WI38 (cell line): ENCODE measurements around the gene IER5L.
"Not testable (repeated sequence)": the region's sequence is repeated elsewhere in the genome, so short reads cannot be mapped to it uniquely, and the experiment has no call there.

Experiments used
- H3K4me3 ChIP-seq: 2 replicates; pipeline ENCODE4 v1.5.1; 2011; ENCODE audit warnings: low read depth, mild to moderate bottlenecking, control low read depth, low read length
- CTCF ChIP-seq: IDR thresholded peaks from 2 replicates; pipeline ENCODE4 v1.5.1; 2012; ENCODE audit warnings: low read depth, mild to moderate bottlenecking, control low read depth, low read length

Gene IER5L

GRCh38 chr9:129197978-129198318 lies 19.9 kb upstream of the IER5L start:
- H3K4me3 ChIP-seq, result no peak overlapping the region
- no peak for TF ChIP-seq CTCF

- H3K4me3 ChIP-seq, result not testable (repeated sequence)
These were observed 19.0 kb upstream of the IER5L start for GRCh38 chr9:129197045-129197444.

- TF ChIP-seq CTCF, result no peak
- H3K4me3 ChIP-seq, result no peak overlapping the region
These were observed 17.5 kb upstream of the IER5L start for GRCh38 chr9:129195606-129196005.

GRCh38 chr9:129194221-129194620 lies 16.2 kb upstream of the IER5L start:
- no peak for TF ChIP-seq CTCF
- H3K4me3 ChIP-seq, result no peak overlapping the region

GRCh38 chr9:129193655-129194054 lies 15.6 kb upstream of the IER5L start:
- H3K4me3 ChIP-seq, result no peak overlapping the region
- TF ChIP-seq CTCF, result no peak

- no peak for TF ChIP-seq CTCF
These were observed 13.2 kb upstream of the IER5L start for GRCh38 chr9:129191234-129191633.

GRCh38 chr9:129189971-129190370 lies 11.9 kb upstream of the IER5L start:
- not testable (repeated sequence) for H3K4me3 ChIP-seq

More at GRCh38 chr9:129191234-129191633, 13.2 kb upstream of the IER5L start:
- no peak overlapping the region for H3K4me3 ChIP-seq

- no peak overlapping the region for H3K4me3 ChIP-seq
- no peak for TF ChIP-seq CTCF
These were observed 9.0 kb upstream of the IER5L start for GRCh38 chr9:129187042-129187441.

GRCh38 chr9:129185991-129186390 lies 7.9 kb upstream of the IER5L start:
- TF ChIP-seq CTCF, result no peak
- no peak overlapping the region for H3K4me3 ChIP-seq
